Endothelial cell of umbilical vein (primary cell): ENCODE measurements around the gene MACROD2. TPM values are rescaled to one million over a fixed set of nuclear protein-coding genes. Genes with fewer than 3 reads are reported as not detected.

Experiments
- BruUV-seq: library from RNA; stranded (reverse); fragments of 400-500 nt; replicated peaks from 2 replicates; lab custom pipeline; 2021; lab: Mats Ljungman, UMichigan
- CTCF ChIA-PET: fragments of 300-600, 350-600 bp; sonication (Branson Sonifier 250); formaldehyde crosslinking; loops from one replicate; lab custom pipeline; 2021; ENCODE audit warnings: antibody characterized with exemption, inconsistent platforms; lab: Charles Lee
- POLR2A ChIA-PET: fragments of 300-600, 350-600 bp; sonication (Branson Sonifier 250); formaldehyde crosslinking; loops from one replicate; lab custom pipeline; 2021; ENCODE audit warnings: antibody characterized with exemption, inconsistent platforms; lab: Charles Lee
- DNase-seq: peaks from one replicate; pipeline ENCODE4 v3.0.0-alpha.2; 2011; ENCODE audit warnings: low read depth, low spot score
- FAIRE-seq: peaks from 2 replicates; lab custom pipeline; 2011; peaks lifted over from hg19 to GRCh38; lab: Jason Lieb, UNC
- H2AFZ ChIP-seq: 2 replicates; pipeline ENCODE4 v1.6.0; 2012; ENCODE audit warnings: low read depth, low read length, control low read depth, inconsistent platforms
- H3K27ac ChIP-seq: 2 replicates; pipeline ENCODE4 v1.5.1; 2011; ENCODE audit warnings: low read depth, mild to moderate bottlenecking, control low read depth, low read length, moderate library complexity; ENCODE audit not compliant: insufficient read depth
- H3K27me3 ChIP-seq, 2 experiments: 2 replicates each; pipeline versions ENCODE4 v1.6.0 to v1.6.1; 2011; ENCODE audit warnings: low read length in 2 of 2, mixed read lengths in 1 of 2; ENCODE audit not compliant: control insufficient read depth in 2 of 2, insufficient read depth in 2 of 2
- H3K36me3 ChIP-seq, 2 experiments: 2 replicates in 1 of 2; 3 replicates in 1 of 2; pipeline ENCODE4 v1.5.1; 2011; ENCODE audit warnings: low read length in 2 of 2, mild to moderate bottlenecking in 1 of 2, moderate library complexity in 1 of 2; ENCODE audit not compliant: control insufficient read depth in 2 of 2, insufficient read depth in 2 of 2; ENCODE audit errors: extremely low read depth in 1 of 2
- H3K4me1 ChIP-seq: 3 replicates; pipeline ENCODE4 v1.5.1; 2011; ENCODE audit warnings: mild to moderate bottlenecking, low read length; ENCODE audit not compliant: control insufficient read depth, insufficient read depth; ENCODE audit errors: extremely low read depth
- H3K4me2 ChIP-seq: 2 replicates; pipeline ENCODE4 v1.6.1; 2011; ENCODE audit warnings: low read length, control low read depth, mixed read lengths; ENCODE audit not compliant: insufficient read depth
- H3K4me3 ChIP-seq, 3 experiments: fragments of 200-600 bp in 1 of 3; sonication (generic), shearing (Covaris generic) in 1 of 3; replicated peaks in 1 of 3; 2 replicates each; pipeline ENCODE4 v1.5.1; 2011 to 2016; ENCODE audit warnings: control low read depth in 3 of 3, low read length in 3 of 3, mild to moderate bottlenecking in 2 of 3, inconsistent platforms in 1 of 3, low read depth in 1 of 3, moderate library complexity in 1 of 3; ENCODE audit not compliant: insufficient read depth in 1 of 3
- H3K79me2 ChIP-seq: 2 replicates; pipeline ENCODE4 v1.6.0; 2012; ENCODE audit warnings: low read length, inconsistent platforms; ENCODE audit not compliant: control insufficient read depth, insufficient read depth
- H3K9ac ChIP-seq: replicated peaks from 2 replicates; pipeline ENCODE3; 2011; ENCODE audit warnings: low read length, control low read depth; ENCODE audit not compliant: insufficient read depth; ENCODE audit errors: extremely low read depth
- H3K9me1 ChIP-seq: replicated peaks from 3 replicates; pipeline ENCODE4 v1.6.0; 2011; ENCODE audit warnings: mild to moderate bottlenecking, low read length; ENCODE audit not compliant: control insufficient read depth, insufficient read depth; ENCODE audit errors: extremely low read depth
- H3K9me3 ChIP-seq: replicated peaks from 2 replicates; pipeline ENCODE4 v1.5.1; 2012; ENCODE audit warnings: low read length, inconsistent platforms; ENCODE audit not compliant: control insufficient read depth, insufficient read depth
- H4K20me1 ChIP-seq: replicated peaks from 2 replicates; pipeline ENCODE3; 2011; ENCODE audit warnings: mild to moderate bottlenecking, low read length; ENCODE audit not compliant: control insufficient read depth, insufficient read depth; ENCODE audit errors: extremely low read depth
- CTCF ChIP-seq, 2 donors: IDR thresholded peaks; 1 replicate in 1 of 2; 2 replicates in 1 of 2; pipeline ENCODE4 v1.5.1; 2011; ENCODE audit warnings: low read length in 2 of 2, mild to moderate bottlenecking in 2 of 2, moderate library complexity in 2 of 2, control low read depth in 1 of 2, inconsistent platforms in 1 of 2, low read depth in 1 of 2; ENCODE audit not compliant: insufficient read depth in 1 of 2; ENCODE audit errors: extremely low read depth in 1 of 2
- GATA2 ChIP-seq: IDR thresholded peaks from 2 replicates; pipeline ENCODE4 v1.7.0; 2011; ENCODE audit warnings: low read depth, mild to moderate bottlenecking, moderate library complexity, mixed read lengths, low read length; ENCODE audit not compliant: insufficient read length, insufficient read depth
- JUN ChIP-seq: IDR thresholded peaks from 2 replicates; pipeline ENCODE4 v1.6.1; 2011; ENCODE audit warnings: borderline replicate concordance, low read depth; ENCODE audit not compliant: insufficient read length, insufficient read depth
- MAX ChIP-seq: IDR thresholded peaks from 2 replicates; pipeline ENCODE4 v1.6.1; 2011; ENCODE audit not compliant: insufficient read depth, insufficient read length
- MYC ChIP-seq: IDR thresholded peaks from one replicate; pipeline ENCODE4 v1.6.1; 2011; ENCODE audit warnings: mild to moderate bottlenecking, low read depth, low read length
- POLR2A ChIP-seq: IDR thresholded peaks from 2 replicates; pipeline ENCODE4 v1.6.1; 2012; ENCODE audit warnings: low read depth, mild to moderate bottlenecking, control low read depth, low read length
- POLR2AphosphoS5 ChIP-seq: IDR thresholded peaks from 2 replicates; pipeline ENCODE4 v1.6.1; 2012; ENCODE audit warnings: low read depth, mild to moderate bottlenecking, control low read depth, low read length, moderate library complexity; ENCODE audit not compliant: insufficient read depth
- dilution Hi-C: fragments of 300-500 bp; cut with MboI; formaldehyde crosslinking; loops from one replicate; pipeline ENCODE4 v1.15.0; 2019; ENCODE audit warnings: low sequenced_read_pairs; ENCODE audit not compliant: extremely low pct_ligation_motif_present
- intact Hi-C: fragments of 100-400 bp; cut with micrococcal nuclease; formaldehyde crosslinking; loops from one replicate; pipeline ENCODE4 v1.10.0; 2022
- polyA plus RNA-seq, 4 experiments: library from polyadenylated mRNA; depleted of rRNA in 3 of 4; stranded (reverse) in 3 of 4; unstranded in 1 of 4; fragments of >200 nt; gene quantifications; 2 replicates each; pipeline versions ENCODE4 v1.2.1 to v1.2.3, GENCODE V29; 2011 to 2012; ENCODE audit warnings: missing spikeins in 1 of 4
- total RNA-seq: library from RNA; stranded (reverse); gene quantifications from 2 replicates; pipeline ENCODE4 v1.2.3, GENCODE V29; 2021

MACROD2 gene
- total and polyA plus RNA-seq, 2 donors (not counting 3 experiments of a cell fraction or from before 2014, with no cell fraction given), result 0.11 to 0.73 TPM

DNA sequence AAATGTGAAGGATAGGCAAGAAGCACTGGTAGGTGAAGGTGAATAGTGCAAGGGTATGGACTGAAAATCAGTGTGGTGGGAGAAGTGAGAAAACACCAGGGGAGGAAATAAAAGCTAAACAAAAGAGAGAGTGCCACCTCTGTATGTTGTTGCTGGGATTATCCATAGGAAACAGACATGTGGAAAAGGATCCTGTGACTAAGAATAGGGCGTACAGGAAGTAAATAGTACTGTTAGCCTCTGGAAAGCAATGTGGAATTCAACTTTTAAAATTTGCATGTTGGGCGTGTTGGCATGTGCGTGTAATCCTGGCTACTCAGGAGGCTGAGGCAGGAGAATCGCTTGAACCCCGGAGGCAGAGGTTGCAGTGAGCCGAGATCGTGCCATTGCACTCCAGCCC lies 1916.3 kb downstream of the MACROD2 start:
- TF ChIP-seq POLR2A (no peak), GATA2 (no peak), MYC (no peak), MAX (no peak), POLR2AphosphoS5 (no peak), CTCF (IDR thresholded peaks at IDR 0.05; ENCODE audit: extremely low read depth in 1 of 2, insufficient read depth in 1 of 2, low read depth in 1 of 2, low read length in 2 of 2) (no peak), JUN (peak; percentile 49)
- H3K27me3 ChIP-seq, result no peaks in the 10 kb centered on the region
- BruUV-seq, result no TSS peak
- H2AFZ ChIP-seq, result peak overlapping the region; percentile 48
- ChIA-PET CTCF (no interaction called here), POLR2A (no interaction called here)
- no peak overlapping the region for H3K27ac ChIP-seq
- DNase-seq (peak; percentile 52), FAIRE-seq (no peak)
- intact Hi-C loops, result no loop called here
- H3K4me3 ChIP-seq, result no peak overlapping the region
- no peak overlapping the region for H3K9ac ChIP-seq
- H3K4me1 ChIP-seq, result peaks cover 4% of the 10 kb centered on the region
- H3K9me3 ChIP-seq, result no peaks in the 10 kb centered on the region
- dilution Hi-C loops, result no loop called here
- no peaks in the 10 kb centered on the region for H3K9me1 ChIP-seq
- no peaks in the 10 kb centered on the region for H3K36me3 ChIP-seq
- no peak overlapping the region for H3K4me2 ChIP-seq
- H4K20me1 ChIP-seq, result no peaks in the 10 kb centered on the region
- H3K79me2 ChIP-seq, result no peaks in the 10 kb centered on the region
